Central memory CD4-positive, alpha-beta T cell (primary cell): ENCODE results near the gene GUCA2B.

Experiments used
- DNase-seq: peaks from one replicate; pipeline ENCODE4 v3.0.0; 2022

GUCA2B gene

DNA sequence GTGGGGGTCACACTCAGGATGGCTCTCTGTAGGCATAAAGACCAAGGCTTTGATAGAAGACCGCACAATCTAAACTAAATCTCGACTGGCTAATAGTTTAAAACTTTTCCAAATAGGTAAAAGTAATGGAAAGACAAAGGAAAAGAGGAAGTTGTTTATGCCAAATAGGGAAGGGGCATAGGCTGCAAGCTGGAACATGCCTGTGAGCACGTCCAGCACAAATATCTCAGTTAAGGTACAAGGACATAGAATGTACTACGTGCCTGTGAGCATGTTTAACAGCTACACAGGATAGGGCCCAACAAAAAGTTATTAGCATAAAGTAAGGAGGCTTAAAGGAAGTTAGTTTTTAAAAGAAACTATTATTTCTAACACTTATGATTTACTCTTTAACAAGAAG, 38.9 kb downstream of the GUCA2B start:
- no peak for DNase-seq

DNA sequence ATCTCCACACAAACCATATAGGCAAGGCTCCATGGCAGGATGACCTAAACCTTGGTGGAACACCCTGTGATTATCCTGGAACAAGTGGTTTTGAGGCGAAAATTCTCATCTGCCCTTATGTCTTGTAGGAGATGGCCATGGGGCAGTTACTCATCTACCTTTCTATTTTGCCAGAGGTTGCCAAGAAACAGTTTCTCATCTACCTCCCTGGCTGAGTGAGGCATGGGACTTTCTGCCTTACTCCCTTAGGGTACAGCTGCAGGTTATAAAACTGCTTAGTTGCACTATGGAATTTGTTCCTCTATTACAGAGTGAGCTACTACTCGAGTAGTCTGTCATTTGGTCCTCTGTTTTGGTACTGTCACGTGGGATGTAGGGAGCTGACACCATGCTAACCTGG, 42.6 kb downstream of the GUCA2B start:
- no peak for DNase-seq

- no peak for DNase-seq
These were observed 45.0 kb downstream of the GUCA2B start for GRCh38 chr1:42198251-42198650.

- DNase-seq = no peak
These were observed 48.8 kb downstream of the GUCA2B start for GRCh38 chr1:42201986-42202385.
